ENCODE data around the gene ARHGAP27. TPM values are rescaled to one million over a fixed set of nuclear protein-coding genes. Genes with fewer than 3 reads are reported as not detected.

ARHGAP27 gene
- total and polyA plus RNA-seq, 2 experiments from 2014 or later, result 21.1 to 27.9 TPM

DNA sequence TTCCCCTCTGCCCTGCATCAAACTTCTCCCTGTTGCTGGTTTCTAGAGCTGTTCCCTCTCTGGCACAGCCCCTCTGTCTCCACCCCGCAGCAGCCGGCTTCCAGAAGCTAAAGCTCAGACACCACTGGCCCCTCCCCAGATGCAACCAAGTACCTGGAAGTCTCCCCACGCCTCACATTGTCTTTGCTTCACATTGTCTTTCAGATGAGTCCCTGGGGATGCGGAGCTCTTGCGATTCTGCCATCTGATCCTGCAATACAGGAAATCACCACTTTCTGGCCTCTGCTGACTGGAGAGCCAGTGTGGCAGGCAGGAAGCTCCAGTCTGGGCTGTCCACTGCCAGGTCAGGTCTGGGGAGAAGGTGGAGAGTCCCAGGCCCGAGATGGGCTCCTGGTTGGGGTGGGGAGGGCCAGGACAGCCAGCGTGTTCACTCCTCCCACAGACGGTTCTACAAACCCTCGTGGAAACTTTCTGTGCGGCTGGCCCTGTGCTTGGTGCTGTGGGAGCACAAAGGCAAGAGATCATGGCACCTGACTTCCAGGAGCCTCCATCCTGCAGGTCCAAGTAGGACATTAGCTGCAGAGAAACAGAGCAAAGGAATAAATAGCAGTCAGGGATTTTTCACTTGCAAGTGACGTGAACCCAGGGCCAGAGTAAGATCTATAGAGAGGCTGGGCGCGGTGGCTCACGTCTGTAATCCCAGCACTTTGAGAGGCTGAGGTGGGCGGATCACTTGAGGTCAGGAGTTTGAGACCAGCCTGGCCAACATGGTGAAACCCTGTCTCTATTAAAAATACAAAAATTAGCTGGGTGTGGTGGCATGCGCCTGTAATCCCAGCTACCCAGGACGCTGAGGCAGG is 67.9 kb downstream of the ARHGAP27 start:
- no peak overlapping the region for H3K4me2 ChIP-seq

DNA sequence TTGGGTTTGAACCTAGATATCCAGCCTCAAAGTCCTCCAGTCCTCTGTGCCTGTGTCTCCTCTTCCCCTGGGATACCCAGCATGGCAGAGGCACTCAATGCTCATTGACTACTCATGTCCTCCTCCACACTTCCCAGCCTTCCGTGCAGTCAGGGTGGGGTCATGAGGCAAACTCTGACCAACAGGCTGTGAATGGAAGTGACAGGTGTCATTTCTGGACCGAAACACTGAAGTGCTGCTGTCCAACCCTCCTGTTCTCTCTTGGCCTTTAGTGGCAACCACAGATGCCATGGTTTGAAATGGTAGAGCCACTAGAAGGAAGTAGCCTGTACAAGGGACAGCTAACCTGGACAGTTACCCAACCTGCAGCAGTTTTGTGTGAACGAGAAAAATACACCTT is 69.2 kb downstream of the ARHGAP27 start:
- H3K27me3 ChIP-seq, result no peaks in the 10 kb centered on the region
- no peak overlapping the region for H3K4me2 ChIP-seq
- H3K9me3 ChIP-seq (ENCODE audit: low read depth), result no peaks in the 10 kb centered on the region
- H3K36me3 ChIP-seq (replicated peaks; ENCODE audit: insufficient read depth, low read depth), result no peaks in the 10 kb centered on the region
- H2AFZ ChIP-seq, result no peak overlapping the region
- H3K4me3 ChIP-seq, result no peak overlapping the region
- DNase-seq (ENCODE audit: low spot score), result no peak
- no peaks in the 10 kb centered on the region for H3K4me1 ChIP-seq (ENCODE audit: insufficient read depth)
- TF ChIP-seq, protein P1, sequence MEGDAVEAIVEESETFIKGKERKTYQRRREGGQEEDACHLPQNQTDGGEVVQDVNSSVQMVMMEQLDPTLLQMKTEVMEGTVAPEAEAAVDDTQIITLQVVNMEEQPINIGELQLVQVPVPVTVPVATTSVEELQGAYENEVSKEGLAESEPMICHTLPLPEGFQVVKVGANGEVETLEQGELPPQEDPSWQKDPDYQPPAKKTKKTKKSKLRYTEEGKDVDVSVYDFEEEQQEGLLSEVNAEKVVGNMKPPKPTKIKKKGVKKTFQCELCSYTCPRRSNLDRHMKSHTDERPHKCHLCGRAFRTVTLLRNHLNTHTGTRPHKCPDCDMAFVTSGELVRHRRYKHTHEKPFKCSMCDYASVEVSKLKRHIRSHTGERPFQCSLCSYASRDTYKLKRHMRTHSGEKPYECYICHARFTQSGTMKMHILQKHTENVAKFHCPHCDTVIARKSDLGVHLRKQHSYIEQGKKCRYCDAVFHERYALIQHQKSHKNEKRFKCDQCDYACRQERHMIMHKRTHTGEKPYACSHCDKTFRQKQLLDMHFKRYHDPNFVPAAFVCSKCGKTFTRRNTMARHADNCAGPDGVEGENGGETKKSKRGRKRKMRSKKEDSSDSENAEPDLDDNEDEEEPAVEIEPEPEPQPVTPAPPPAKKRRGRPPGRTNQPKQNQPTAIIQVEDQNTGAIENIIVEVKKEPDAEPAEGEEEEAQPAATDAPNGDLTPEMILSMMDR (IDR thresholded peaks at IDR 0.05; ENCODE audit: poor library complexity), result no peak
- TF ChIP-seq EZH2 (IDR thresholded peaks at IDR 0.05; ENCODE audit: borderline replicate concordance) (no peak), EZH2phosphoT487 (IDR thresholded peaks at IDR 0.05; ENCODE audit: low read depth, severe bottlenecking, unreplicated experiment) (no peak)
- WGBS (ENCODE audit: low lambda C conversion rate, missing lambda C conversion rate), result 90% methylated on average over 3 of the region's 3 CpGs
- H3K79me2 ChIP-seq, result no peaks in the 10 kb centered on the region
- no peak overlapping the region for H3K27ac ChIP-seq
- H3K9me2 ChIP-seq (replicated peaks; ENCODE audit: insufficient read depth), result no peaks in the 10 kb centered on the region
- H4K20me1 ChIP-seq (ENCODE audit: insufficient read depth, poor library complexity, severe bottlenecking), result no peaks in the 10 kb centered on the region

More for the DNA sequence above, 67.9 kb downstream of the ARHGAP27 start:
- Histone ChIP-seq H3K4me3 (no peak overlapping the region), H4K20me1 (ENCODE audit: insufficient read depth, poor library complexity, severe bottlenecking) (no peaks in the 10 kb centered on the region), H3K36me3 (replicated peaks; ENCODE audit: insufficient read depth, low read depth) (no peaks in the 10 kb centered on the region), H3K27ac (no peak overlapping the region), H3K27me3 (no peaks in the 10 kb centered on the region), H3K9me3 (ENCODE audit: low read depth) (no peaks in the 10 kb centered on the region), H3K9me2 (replicated peaks; ENCODE audit: insufficient read depth) (no peaks in the 10 kb centered on the region), H3K79me2 (no peaks in the 10 kb centered on the region), H3K4me1 (ENCODE audit: insufficient read depth) (no peaks in the 10 kb centered on the region), H2AFZ (no peak overlapping the region)
- TF ChIP-seq EZH2 (IDR thresholded peaks at IDR 0.05; ENCODE audit: borderline replicate concordance) (no peak), EZH2phosphoT487 (IDR thresholded peaks at IDR 0.05; ENCODE audit: low read depth, severe bottlenecking, unreplicated experiment) (no peak)
- TF ChIP-seq, protein P1 (IDR thresholded peaks at IDR 0.05; ENCODE audit: poor library complexity), result no peak
- no peak for DNase-seq (ENCODE audit: low spot score)
- 57% methylated on average over 17 of the region's 17 CpGs for WGBS (ENCODE audit: low lambda C conversion rate, missing lambda C conversion rate)

DNA sequence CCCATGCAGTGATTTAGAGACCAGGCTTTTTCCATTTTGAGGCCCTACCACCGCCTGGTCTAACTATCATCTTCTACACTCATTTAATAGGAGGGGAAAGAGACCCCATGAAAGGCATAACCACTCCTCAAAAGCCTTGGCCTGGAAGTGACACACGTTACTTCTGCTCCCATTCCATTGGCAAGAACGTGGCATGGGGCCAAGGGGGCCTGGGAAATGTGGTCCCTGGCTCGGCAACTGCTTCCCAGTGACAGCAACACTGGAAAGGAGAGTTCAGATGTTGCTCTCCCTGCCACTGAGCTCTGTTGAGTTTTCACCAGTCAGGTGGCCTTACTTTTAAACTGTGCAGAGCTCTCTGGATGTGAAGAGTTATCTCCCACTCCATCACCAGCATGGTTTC is 70.7 kb downstream of the ARHGAP27 start:
- no peaks in the 10 kb centered on the region for H3K27me3 ChIP-seq

More for the DNA sequence above, 70.7 kb downstream of the ARHGAP27 start:
- no peaks in the 10 kb centered on the region for H3K9me3 ChIP-seq (ENCODE audit: low read depth)
- no peak for DNase-seq (ENCODE audit: low spot score)
- H3K4me3 ChIP-seq, result no peak overlapping the region
- no peaks in the 10 kb centered on the region for H3K4me1 ChIP-seq (ENCODE audit: insufficient read depth)
- H3K4me2 ChIP-seq, result no peak overlapping the region
- TF ChIP-seq, protein P1 (IDR thresholded peaks at IDR 0.05; ENCODE audit: poor library complexity), result no peak
- no peak for TF ChIP-seq EZH2phosphoT487 (IDR thresholded peaks at IDR 0.05; ENCODE audit: low read depth, severe bottlenecking, unreplicated experiment)
- no peak for TF ChIP-seq EZH2 (IDR thresholded peaks at IDR 0.05; ENCODE audit: borderline replicate concordance)
- 80% methylated on average over 4 of the region's 4 CpGs for WGBS (ENCODE audit: low lambda C conversion rate, missing lambda C conversion rate)
- H2AFZ ChIP-seq, result no peak overlapping the region
- H3K27ac ChIP-seq, result no peak overlapping the region
- no peaks in the 10 kb centered on the region for H3K9me2 ChIP-seq (replicated peaks; ENCODE audit: insufficient read depth)
- no peaks in the 10 kb centered on the region for H3K36me3 ChIP-seq (replicated peaks; ENCODE audit: insufficient read depth, low read depth)
- H4K20me1 ChIP-seq (ENCODE audit: insufficient read depth, poor library complexity, severe bottlenecking), result no peaks in the 10 kb centered on the region
- H3K79me2 ChIP-seq, result no peaks in the 10 kb centered on the region

All from hepatocyte (in vitro differentiated cells).